GM23338 (cell line): ENCODE measurements around the gene CD80. TPM values are rescaled to one million over a fixed set of nuclear protein-coding genes. Genes with fewer than 3 reads are reported as not detected.

Source experiments
- ATAC-seq: fragments of 200-7000 bp; cut with Tn5 transposase; 3 replicates; pipeline ENCODE4 v1.9.1; 2020
- DNase-seq: peaks from one replicate; pipeline ENCODE4 v3.0.0-alpha.2; 2015; ENCODE audit warnings: low spot score
- H2AFZ ChIP-seq: fragments of 200-600 bp; sonication (generic); 2 replicates; pipeline ENCODE4 v1.8.0; 2016; ENCODE audit warnings: antibody characterized with exemption, mild to moderate bottlenecking, moderate library complexity
- H3F3A ChIP-seq: fragments of 200-600 bp; sonication (generic); replicated peaks from 2 replicates; pipeline ENCODE4 v1.8.0; 2017; ENCODE audit warnings: antibody characterized with exemption, mixed run types, low read depth
- H3K27ac ChIP-seq: fragments of 200-600 bp; sonication (generic); 2 replicates; pipeline ENCODE4 v1.6.1; 2016; ENCODE audit warnings: low read depth
- H3K27me3 ChIP-seq: fragments of 200-600 bp; sonication (generic); 2 replicates; pipeline ENCODE4 v1.8.0; 2016; ENCODE audit warnings: mild to moderate bottlenecking, mixed run types, moderate library complexity; ENCODE audit not compliant: insufficient read depth
- H3K36me3 ChIP-seq: fragments of 200-600 bp; sonication (generic); 2 replicates; pipeline ENCODE4 v1.8.0; 2016; ENCODE audit warnings: mild to moderate bottlenecking; ENCODE audit not compliant: insufficient read depth
- H3K4me1 ChIP-seq: fragments of 200-600 bp; sonication (generic); 2 replicates; pipeline ENCODE4 v1.8.0; 2016; ENCODE audit warnings: mild to moderate bottlenecking, moderate library complexity; ENCODE audit not compliant: insufficient read depth
- H3K4me2 ChIP-seq: fragments of 200-600 bp; sonication (generic); 2 replicates; pipeline ENCODE4 v1.7.1; 2017; ENCODE audit warnings: mixed run types
- H3K4me3 ChIP-seq: fragments of 200-600 bp; sonication (generic); 2 replicates; pipeline ENCODE4 v1.6.1; 2016; ENCODE audit warnings: mixed run types
- H3K79me2 ChIP-seq: fragments of 200-600 bp; sonication (generic); replicated peaks from 2 replicates; pipeline ENCODE4 v1.8.0; 2017; ENCODE audit warnings: mild to moderate bottlenecking; ENCODE audit not compliant: insufficient read depth
- H3K9me2 ChIP-seq: fragments of 200-600 bp; sonication (generic); 2 replicates; pipeline ENCODE4 v1.8.0; 2017; ENCODE audit not compliant: insufficient read depth
- H4K20me1 ChIP-seq: fragments of 200-600 bp; sonication (generic); replicated peaks from 2 replicates; pipeline ENCODE4 v1.8.0; 2017; ENCODE audit warnings: mild to moderate bottlenecking; ENCODE audit not compliant: insufficient read depth
- H3K27ac Mint-ChIP-seq: 2 replicates; pipeline ENCODE4 v1.8.0; 2020; ENCODE audit warnings: inconsistent platforms, mild to moderate bottlenecking, moderate library complexity, mixed read lengths
- H3K27me3 Mint-ChIP-seq: 3 replicates; pipeline ENCODE4 v1.8.0; 2022; ENCODE audit warnings: low read depth, mild to moderate bottlenecking, moderate library complexity, mixed read lengths, inconsistent platforms; ENCODE audit not compliant: insufficient read depth, poor library complexity
- H3K36me3 Mint-ChIP-seq: 3 replicates; pipeline ENCODE4 v1.8.0; 2021; ENCODE audit warnings: low read depth, mild to moderate bottlenecking, inconsistent platforms, moderate library complexity, mixed read lengths
- H3K4me1 Mint-ChIP-seq: 3 replicates; pipeline ENCODE4 v1.8.0; 2020; ENCODE audit warnings: mild to moderate bottlenecking, inconsistent platforms, mixed read lengths
- H3K4me3 Mint-ChIP-seq: 3 replicates; pipeline ENCODE4 v1.8.0; 2021; ENCODE audit warnings: moderate library complexity, mild to moderate bottlenecking, inconsistent platforms, mixed read lengths
- H3K9me3 Mint-ChIP-seq: 3 replicates; pipeline ENCODE4 v1.8.0; 2020; ENCODE audit warnings: moderate library complexity, mild to moderate bottlenecking, inconsistent platforms, mixed read lengths
- CTCF ChIP-seq, 2 experiments: fragments of 200-600 bp in 1 of 2; sonication (generic) in 1 of 2; conservative IDR thresholded peaks; 2 replicates each; pipeline versions ENCODE4 v1.5.1 to v1.6.1; 2016 to 2017; ENCODE audit warnings: antibody characterized with exemption in 2 of 2, low read depth in 2 of 2, mild to moderate bottlenecking in 2 of 2, moderate library complexity in 1 of 2
- ETS1 ChIP-seq: IDR thresholded peaks from 2 replicates; pipeline ENCODE4 v1.6.1; 2016; ENCODE audit warnings: antibody characterized with exemption
- EZH2 ChIP-seq: fragments of 200-600 bp; sonication (generic); IDR thresholded peaks from one replicate; pipeline ENCODE4 v1.8.0; 2017; ENCODE audit warnings: antibody characterized with exemption, mild to moderate bottlenecking, low read depth; ENCODE audit not compliant: unreplicated experiment
- EZH2phosphoT487 ChIP-seq: fragments of 200-600 bp; sonication (generic); IDR thresholded peaks from one replicate; pipeline ENCODE4 v1.8.1; 2018; ENCODE audit warnings: antibody characterized with exemption; ENCODE audit not compliant: unreplicated experiment
- JUNB ChIP-seq: IDR thresholded peaks from one replicate; pipeline ENCODE4 v1.6.1; 2016; ENCODE audit warnings: antibody characterized with exemption; ENCODE audit not compliant: unreplicated experiment
- POLR2AphosphoS5 ChIP-seq: IDR thresholded peaks from 2 replicates; pipeline ENCODE4 v1.6.1; 2016; ENCODE audit warnings: antibody characterized with exemption, low read depth
- REST ChIP-seq: IDR thresholded peaks from one replicate; pipeline ENCODE4 v1.6.1; 2018; ENCODE audit warnings: antibody characterized with exemption; ENCODE audit not compliant: unreplicated experiment
- STAT1 ChIP-seq: IDR thresholded peaks from one replicate; pipeline ENCODE4 v1.6.1; 2016; ENCODE audit warnings: antibody characterized with exemption; ENCODE audit not compliant: unreplicated experiment
- ZNF331 ChIP-seq: fragments of 250-450 bp; sonication (Bioruptor Pico); IDR thresholded peaks from 2 replicates; pipeline ENCODE4 v1.5.0; 2020; ENCODE audit warnings: low read depth, mild to moderate bottlenecking, moderate library complexity
- polyA plus RNA-seq: library from polyadenylated mRNA; unstranded; fragments of >200 nt; fragmentation: Nextera tagmentation; extraction: Ambion mirVana; gene quantifications from 2 replicates; pipeline ENCODE4 v1.2.1, GENCODE V29; 2016
- total RNA-seq: library from RNA; depleted of rRNA; stranded (reverse); fragments of >200 nt; shearing (Covaris generic); gene quantifications from 2 replicates; pipeline ENCODE4 v1.2.3, GENCODE V29; 2014

The CD80 gene
- total and polyA plus RNA-seq, 2 experiments from 2014 or later: not detected

- H4K20me1 ChIP-seq: no peaks in the 10 kb centered on the region
- H3K27ac ChIP-seq: no peak within 1 kb of the TSS
- H3K9me3 Mint-ChIP-seq: no peaks in the 10 kb centered on the region; the same call in 2 of the 3 replicates
- TF ChIP-seq ZNF331 (no peak), POLR2AphosphoS5 (peak; percentile 67)
- peaks cover 8% of the 10 kb centered on the region; the same call in 1 of the 3 replicates for H3K36me3 Mint-ChIP-seq
- peak within 1 kb of the TSS; percentile 95 for H2AFZ ChIP-seq
- H3K36me3 ChIP-seq: no peaks in the 10 kb centered on the region
- peak; percentile 84 for DNase-seq
- no peaks in the 10 kb centered on the region for H3F3A ChIP-seq
- H3K79me2 ChIP-seq: no peaks in the 10 kb centered on the region
- H3K27me3 ChIP-seq: peaks cover 22% of the 10 kb centered on the region
- H3K4me1 ChIP-seq: peaks cover 10% of the 10 kb centered on the region
- H3K4me2 ChIP-seq: peak within 1 kb of the TSS; percentile 80
- peak; percentile 95 for ATAC-seq
- H3K9me2 ChIP-seq: 0 out of 2 replicates have a peak, but pooled peaks cover 3% of the 10 kb centered on the region
- H3K27me3 Mint-ChIP-seq: peaks cover 10% of the 10 kb centered on the region
- H3K4me3 Mint-ChIP-seq: peak within 1 kb of the TSS; percentile 95
- peaks cover 8% of the 10 kb centered on the region for H3K4me1 Mint-ChIP-seq
- H3K27ac Mint-ChIP-seq: peak within 1 kb of the TSS; percentile 96
- peak within 1 kb of the TSS; percentile 66 for H3K4me3 ChIP-seq
These were observed 20.1 kb upstream of the CD80 start, which contains the start of gene ADPRH for GRCh38 chr3:119579366-119580066. Gene ADPRH, plus strand, starts transcription at chr3:119579492. Its CDS starts 2,678 bp downstream, at chr3:119582170.

GRCh38 chr3:119575507-119575906, 16.1 kb upstream of the CD80 start:
- Mint-ChIP-seq H3K4me1 (peaks cover 8% of the 10 kb centered on the region), H3K27ac (no peak overlapping the region), H3K9me3 (no peaks in the 10 kb centered on the region; the same call in 2 of the 3 replicates), H3K36me3 (no peaks in the 10 kb centered on the region), H3K27me3 (peaks cover 14% of the 10 kb centered on the region), H3K4me3 (no peak overlapping the region)
- no peak for DNase-seq
- no peak overlapping the region for H3K4me2 ChIP-seq
- no peak for ATAC-seq
- H3K79me2 ChIP-seq: no peaks in the 10 kb centered on the region
- H4K20me1 ChIP-seq: no peaks in the 10 kb centered on the region
- H2AFZ ChIP-seq: no peak overlapping the region
- no peak overlapping the region for H3K27ac ChIP-seq
- H3K27me3 ChIP-seq: peaks cover 19% of the 10 kb centered on the region
- H3K9me2 ChIP-seq: no peaks in the 10 kb centered on the region
- no peak overlapping the region for H3K4me3 ChIP-seq
- H3K36me3 ChIP-seq: no peaks in the 10 kb centered on the region
- H3K4me1 ChIP-seq: peaks cover 7% of the 10 kb centered on the region
- H3F3A ChIP-seq: no peaks in the 10 kb centered on the region
- TF ChIP-seq REST (no peak), ETS1 (no peak), JUNB (no peak), EZH2 (no peak), CTCF (conservative IDR thresholded peaks at IDR 0.05; ENCODE audit: low read depth in 2 of 2) (no peak), EZH2phosphoT487 (no peak), STAT1 (no peak)
